ENCODE measurements around the gene HS3ST3A1.

Gene HS3ST3A1

DNA sequence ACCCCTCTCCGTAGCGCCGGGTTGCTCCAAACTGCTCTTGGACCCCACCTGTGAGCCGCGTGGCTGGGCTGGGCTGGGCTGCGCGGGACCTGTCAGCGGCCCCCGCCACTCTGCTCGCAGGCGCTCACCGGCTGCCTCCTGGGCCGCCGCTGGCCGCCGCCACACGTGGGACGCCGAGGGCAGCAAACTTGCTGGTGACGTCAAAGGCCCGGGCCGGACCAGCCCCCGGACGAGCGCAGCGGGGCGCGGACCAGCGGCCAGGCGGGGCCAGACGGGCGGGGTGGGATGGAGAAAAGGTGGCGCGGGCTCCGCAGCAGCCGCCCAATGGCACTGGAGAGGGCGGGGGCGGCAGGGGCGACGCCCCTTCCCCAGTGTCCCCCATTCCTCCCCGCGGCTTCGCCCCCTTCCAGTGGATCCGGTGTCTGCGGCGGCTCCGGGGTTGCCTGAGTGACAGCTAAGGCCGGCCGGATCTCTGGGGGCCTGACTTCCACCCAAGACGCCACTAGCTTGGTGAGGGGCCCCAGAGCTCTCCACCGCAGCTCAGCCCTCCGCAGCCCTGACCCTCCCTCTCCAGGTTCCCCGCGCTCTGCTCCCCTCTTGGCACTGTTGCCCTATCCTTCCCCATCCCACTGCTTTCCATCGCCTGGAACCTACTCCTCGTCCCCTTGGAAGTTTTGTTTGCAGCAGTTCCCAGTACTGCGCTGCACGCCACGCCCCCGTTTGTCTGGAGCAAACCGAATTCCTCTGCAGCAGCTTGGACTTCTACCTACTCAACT lies at the start of gene HS3ST3A1:
HS3ST3A1 (minus strand) TSS at position 154 of the 776 bp plus-strand sequence. CDS start 800 bp downstream, outside the sequence.
- DNase-seq (ENCODE audit: low read depth in 2 of 2), result no peak

DNA sequence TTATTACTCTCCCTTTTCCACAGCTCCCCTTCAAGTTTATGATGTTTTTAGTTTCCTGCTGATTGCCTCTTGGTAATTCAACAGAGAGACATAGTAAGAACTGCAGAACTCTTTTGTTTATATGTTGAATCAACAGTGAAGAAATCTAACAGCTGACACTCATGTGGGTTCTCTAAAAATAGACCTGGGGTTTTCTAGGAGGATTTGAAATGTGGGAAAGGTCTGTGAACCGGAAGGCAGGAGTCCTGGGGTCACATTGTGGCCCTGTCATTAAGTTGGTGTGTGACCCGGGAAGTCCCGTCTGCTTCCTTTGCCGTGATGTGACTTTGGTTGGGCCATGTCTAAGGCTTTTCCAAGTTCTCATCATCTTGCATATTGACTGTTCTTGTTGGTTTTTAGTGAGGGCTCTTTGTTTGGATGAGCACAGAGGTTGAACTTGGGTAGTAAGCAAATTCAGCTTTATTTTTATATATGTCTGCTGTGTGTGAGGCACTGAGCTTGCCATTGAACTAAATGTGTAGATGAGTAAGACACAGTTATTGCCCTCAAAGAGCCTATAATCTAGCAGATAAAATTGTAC lies 48.5 kb upstream of the HS3ST3A1 start:
- no peak for DNase-seq (ENCODE audit: low read depth in 2 of 2)

- no peak for DNase-seq (ENCODE audit: low read depth in 2 of 2)
Measured at GRCh38 chr17:13647543-13648021, 45.9 kb upstream of the HS3ST3A1 start.

GRCh38 chr17:13646969-13647542 lies 45.3 kb upstream of the HS3ST3A1 start:
- DNase-seq (ENCODE audit: low read depth in 2 of 2), result no peak

DNA sequence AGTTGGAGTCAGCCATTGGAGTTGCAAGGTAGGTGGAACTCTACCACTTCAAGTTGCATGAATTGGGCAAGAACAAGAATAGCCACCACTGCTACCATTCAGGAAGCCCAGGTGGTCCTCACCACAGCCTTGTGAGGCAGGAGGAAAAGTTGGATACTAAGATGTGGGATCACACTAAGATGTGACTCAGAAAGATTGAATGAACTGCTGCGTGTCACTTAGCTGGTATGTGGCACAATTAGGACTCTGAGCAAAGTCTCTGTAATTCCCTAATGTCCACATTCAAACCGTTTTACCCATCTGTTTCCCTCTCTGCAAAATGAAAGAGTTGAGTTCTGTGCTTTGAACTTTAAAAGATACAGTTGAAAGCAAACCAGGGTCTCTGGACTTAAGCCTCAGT lies 44.7 kb upstream of the HS3ST3A1 start:
- DNase-seq (ENCODE audit: low read depth in 2 of 2), result no peak

GRCh38 chr17:13643180-13643579 lies 41.5 kb upstream of the HS3ST3A1 start:
- DNase-seq (ENCODE audit: low read depth in 2 of 2), result no peak

DNA sequence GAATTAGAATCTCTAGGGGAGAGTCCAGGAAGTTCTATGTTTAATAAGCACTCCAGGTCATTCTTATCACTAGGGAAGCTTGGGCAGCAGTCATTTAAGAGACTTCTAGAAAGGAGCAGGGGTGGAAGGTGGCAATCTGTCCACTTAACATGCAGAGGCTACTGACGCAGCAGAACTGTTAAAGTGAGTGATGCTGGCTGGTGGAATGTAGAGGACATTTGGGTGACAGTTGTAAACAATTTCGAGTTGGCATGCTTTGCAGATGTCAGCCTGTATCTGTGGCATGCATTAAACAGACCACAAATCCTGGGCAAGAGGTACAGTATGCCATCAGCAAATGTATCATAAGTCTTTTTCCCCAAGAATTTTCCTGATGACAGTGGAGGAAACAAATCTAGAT lies 40.5 kb upstream of the HS3ST3A1 start:
- DNase-seq (ENCODE audit: low read depth in 2 of 2), result no peak

GRCh38 chr17:13640551-13640950 lies 38.8 kb upstream of the HS3ST3A1 start:
- no peak for DNase-seq (ENCODE audit: low read depth in 2 of 2)

GRCh38 chr17:13638855-13639458 lies 37.2 kb upstream of the HS3ST3A1 start:
- no peak for DNase-seq (ENCODE audit: low read depth in 2 of 2)

DNA sequence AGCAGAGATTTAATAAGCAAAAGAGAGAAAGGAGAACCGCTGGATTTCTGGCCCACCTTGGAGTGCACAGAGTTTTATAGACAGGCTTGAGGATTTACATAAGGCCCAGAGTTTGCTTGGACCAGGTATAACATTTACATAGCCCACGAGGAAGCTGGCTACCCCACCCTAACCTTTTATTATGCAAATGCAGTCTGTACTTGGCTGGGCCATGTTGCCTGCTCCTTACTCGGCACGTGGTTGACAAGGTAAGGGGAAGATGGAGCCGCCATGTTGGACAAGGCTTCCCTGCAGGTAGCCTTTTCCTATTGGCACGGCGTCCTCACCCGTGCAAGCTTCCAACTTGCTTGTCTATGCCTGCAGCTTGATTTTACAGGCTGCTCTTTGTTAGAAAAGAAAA lies 35.2 kb upstream of the HS3ST3A1 start:
- no peak for DNase-seq (ENCODE audit: low read depth in 2 of 2)

- no peak for DNase-seq (ENCODE audit: low read depth in 2 of 2)
Measured at GRCh38 chr17:13635951-13636350, 34.2 kb upstream of the HS3ST3A1 start.

DNA sequence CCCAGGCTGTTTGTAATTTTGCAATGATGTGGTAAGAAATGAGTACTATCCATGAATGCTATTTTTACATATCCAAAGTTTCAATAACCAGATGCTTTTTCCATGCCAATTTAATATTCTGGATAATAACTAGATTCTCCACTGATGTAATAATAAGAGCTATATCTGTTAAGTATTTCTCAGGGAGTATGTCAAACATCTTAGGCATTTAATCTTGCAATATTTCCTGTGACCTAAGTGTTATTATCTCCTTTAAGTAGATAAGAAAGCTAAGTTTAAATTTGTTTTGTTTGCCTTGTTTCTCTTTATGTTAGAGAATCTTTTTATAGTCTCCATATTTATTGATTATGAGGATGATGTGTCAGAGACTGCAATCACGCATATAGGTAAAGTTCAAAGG lies 32.3 kb upstream of the HS3ST3A1 start:
- no peak for DNase-seq (ENCODE audit: low read depth in 2 of 2)

GRCh38 chr17:13631529-13631928 lies 29.8 kb upstream of the HS3ST3A1 start:
- no peak for DNase-seq (ENCODE audit: low read depth in 2 of 2)

- DNase-seq (ENCODE audit: low read depth in 2 of 2), result no peak
Measured at GRCh38 chr17:13626703-13627102, 25.0 kb upstream of the HS3ST3A1 start.

DNA sequence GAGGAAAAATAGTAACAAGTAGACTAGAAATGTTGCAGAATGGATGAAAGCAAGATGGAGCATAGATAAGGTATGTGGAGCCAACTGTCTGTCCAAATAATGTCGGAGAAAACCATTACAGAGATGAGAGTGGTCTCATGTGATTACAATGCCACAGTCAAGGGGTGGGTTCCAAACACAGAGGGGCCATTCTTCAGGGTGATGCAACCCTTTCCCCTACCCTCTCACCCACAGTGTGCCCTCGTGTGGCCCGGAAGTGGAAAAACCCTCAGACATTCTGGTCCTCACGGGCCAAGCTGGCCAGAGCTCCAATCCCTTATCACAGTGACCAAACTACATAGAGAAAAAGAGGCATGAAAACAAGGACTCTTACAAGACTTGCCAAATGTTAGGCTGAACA lies 17.7 kb upstream of the HS3ST3A1 start:
- DNase-seq (ENCODE audit: low read depth in 2 of 2), result no peak

- no peak for DNase-seq (ENCODE audit: low read depth in 2 of 2)
Measured at GRCh38 chr17:13616031-13616430, 14.3 kb upstream of the HS3ST3A1 start.

DNA sequence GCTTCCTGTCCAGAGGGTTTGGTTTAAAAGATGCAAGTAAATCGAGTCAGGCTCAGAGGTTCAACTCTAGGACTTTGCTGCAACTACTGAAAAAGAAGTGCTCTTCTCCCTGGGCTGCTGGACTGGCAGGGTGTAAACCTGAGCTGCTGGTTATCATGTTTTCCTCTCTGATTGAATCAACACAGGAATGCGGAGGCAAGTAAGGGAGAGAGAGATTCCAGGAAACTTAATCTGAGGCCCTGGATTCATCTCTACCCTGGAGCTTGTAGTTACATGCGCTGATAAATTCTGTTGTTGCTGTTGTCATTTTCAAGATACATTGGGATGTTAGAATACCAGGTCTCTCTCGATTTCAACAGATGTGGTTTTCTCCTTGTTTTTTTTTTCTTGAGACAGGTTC lies 8.2 kb upstream of the HS3ST3A1 start:
- DNase-seq (ENCODE audit: low read depth in 2 of 2), result no peak

GRCh38 chr17:13601322-13601775 lies 380 bp downstream of the HS3ST3A1 start:
- DNase-seq (ENCODE audit: low read depth in 2 of 2), result no peak

GRCh38 chr17:13600475-13601321 lies 1.0 kb downstream of the HS3ST3A1 start:
- DNase-seq (ENCODE audit: low read depth in 2 of 2), result no peak

DNA sequence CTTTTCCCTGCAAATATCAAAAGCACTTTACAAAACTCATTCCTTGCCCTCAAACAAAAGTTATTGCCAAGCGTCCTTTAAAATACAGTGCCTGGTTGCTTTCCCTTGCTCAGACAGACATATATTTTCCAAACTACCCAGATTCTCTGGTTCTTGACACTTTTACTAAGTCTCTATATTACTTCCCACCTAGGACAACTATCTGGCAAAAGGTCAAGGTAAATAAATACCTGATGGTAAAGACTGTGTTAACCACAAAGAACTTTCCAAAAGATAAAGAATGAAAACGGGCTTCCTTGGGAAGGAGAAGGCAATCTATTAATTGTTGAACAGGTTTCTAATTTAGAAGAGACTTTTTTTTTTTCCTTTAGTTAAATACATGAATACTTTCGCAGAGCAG lies 1.9 kb downstream of the HS3ST3A1 start:
- DNase-seq (ENCODE audit: low read depth in 2 of 2), result no peak

- no peak for DNase-seq (ENCODE audit: low read depth in 2 of 2)
Measured at GRCh38 chr17:13599168-13599577, 2.6 kb downstream of the HS3ST3A1 start.

All from stimulated activated CD4-positive, alpha-beta T cell treated with anti-CD3 and anti-CD28 coated beads, Interleukin-15, amount 100 ng/mL, for 48 hours (primary cell).